HTERT RPE-1 (cell line): ENCODE data around the gene KDM6B.
"Not testable (repeated sequence)": the region's sequence is repeated elsewhere in the genome, so short reads cannot be mapped to it uniquely, and the experiment has no call there.

ENCODE experiments used
- in situ Hi-C: fragments of 300-500 bp; cut with MboI; formaldehyde crosslinking; loops from 4 replicates; pipeline ENCODE4 v1.14.3; 2020; ENCODE audit warnings: low sequenced_read_pairs

The KDM6B gene

GRCh38 chr17:7833795-7834541, at the start of gene KDM6B:
TSS of gene KDM6B (plus strand) at chr17:7834217. CDS start at chr17:7845555, 11,338 bp downstream.
- in situ Hi-C loops: no loop called here

DNA sequence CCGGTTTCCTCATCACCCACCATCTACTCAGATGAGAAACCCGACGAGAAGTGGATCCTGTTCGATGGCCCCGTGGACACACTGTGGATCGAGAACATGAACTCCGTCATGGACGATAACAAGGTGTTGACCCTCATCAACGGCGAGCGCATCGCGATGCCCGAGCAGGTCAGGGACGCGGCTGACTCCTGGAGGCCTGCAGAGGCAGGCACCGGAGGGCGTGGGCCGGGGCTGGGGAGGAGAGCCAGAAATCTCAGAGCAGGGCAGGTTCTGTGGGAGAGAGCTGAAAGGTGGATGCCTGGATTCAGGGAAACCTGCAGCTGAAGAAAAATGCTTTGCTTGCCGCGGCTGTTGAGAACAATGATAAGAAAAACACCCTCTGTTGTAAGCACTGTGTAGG, 47.2 kb upstream of the KDM6B start:
- in situ Hi-C loops: no loop called here

DNA sequence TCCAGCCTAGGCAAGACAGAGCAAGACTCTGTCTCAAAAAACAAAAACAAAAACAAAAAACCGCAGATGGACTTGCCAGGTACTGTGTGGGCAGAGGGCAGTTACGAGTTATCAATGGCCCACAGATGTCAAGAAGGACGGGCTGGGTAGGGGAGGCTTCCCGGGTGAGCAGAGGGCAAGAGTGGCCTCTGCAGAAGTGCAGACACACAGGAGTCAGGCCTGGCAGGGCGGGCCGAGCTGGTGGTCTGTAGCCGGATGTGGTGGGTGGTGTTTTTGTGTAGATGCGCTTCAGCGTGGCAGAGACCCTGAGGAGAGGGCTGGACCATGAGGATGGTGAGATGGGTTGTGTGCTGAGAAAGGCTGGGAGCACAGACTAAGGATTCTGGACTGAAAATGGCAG, 44.9 kb upstream of the KDM6B start:
- in situ Hi-C loops: no loop called here

DNA sequence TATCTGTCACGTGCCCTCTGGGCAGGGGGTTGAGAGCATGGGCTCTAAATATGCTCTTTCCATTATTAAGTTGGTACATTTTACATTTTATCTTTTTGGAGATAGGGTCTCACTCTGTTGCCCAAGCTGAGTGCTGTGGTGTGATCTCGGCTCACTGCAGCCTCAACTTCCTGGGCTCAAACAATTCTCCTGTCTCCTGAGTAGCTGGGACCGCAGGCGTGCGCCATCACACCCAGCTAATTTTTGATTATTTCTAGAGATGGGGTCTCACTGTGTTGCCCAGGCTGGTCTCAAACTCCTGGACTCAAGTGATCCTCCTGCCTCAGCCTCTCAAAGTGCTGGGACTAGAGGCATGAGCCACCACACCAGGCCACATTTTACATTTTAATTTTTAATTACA, 43.9 kb upstream of the KDM6B start:
- in situ Hi-C loops: no loop called here

- in situ Hi-C loops: no loop called here
Observed at GRCh38 chr17:7792611-7793010, 41.4 kb upstream of the KDM6B start.

- in situ Hi-C loops: no loop called here
Observed at GRCh38 chr17:7794075-7794663, 39.8 kb upstream of the KDM6B start.

GRCh38 chr17:7797976-7798375, 36.0 kb upstream of the KDM6B start:
- in situ Hi-C loops: no loop called here

GRCh38 chr17:7798839-7799238, 35.2 kb upstream of the KDM6B start:
- in situ Hi-C loops: no loop called here

GRCh38 chr17:7803981-7804380, 30.0 kb upstream of the KDM6B start:
- in situ Hi-C loops: no loop called here

- in situ Hi-C loops: no loop called here
Observed at GRCh38 chr17:7806587-7806986, 27.4 kb upstream of the KDM6B start.

GRCh38 chr17:7807206-7807605, 26.8 kb upstream of the KDM6B start:
- in situ Hi-C loops: no loop called here

DNA sequence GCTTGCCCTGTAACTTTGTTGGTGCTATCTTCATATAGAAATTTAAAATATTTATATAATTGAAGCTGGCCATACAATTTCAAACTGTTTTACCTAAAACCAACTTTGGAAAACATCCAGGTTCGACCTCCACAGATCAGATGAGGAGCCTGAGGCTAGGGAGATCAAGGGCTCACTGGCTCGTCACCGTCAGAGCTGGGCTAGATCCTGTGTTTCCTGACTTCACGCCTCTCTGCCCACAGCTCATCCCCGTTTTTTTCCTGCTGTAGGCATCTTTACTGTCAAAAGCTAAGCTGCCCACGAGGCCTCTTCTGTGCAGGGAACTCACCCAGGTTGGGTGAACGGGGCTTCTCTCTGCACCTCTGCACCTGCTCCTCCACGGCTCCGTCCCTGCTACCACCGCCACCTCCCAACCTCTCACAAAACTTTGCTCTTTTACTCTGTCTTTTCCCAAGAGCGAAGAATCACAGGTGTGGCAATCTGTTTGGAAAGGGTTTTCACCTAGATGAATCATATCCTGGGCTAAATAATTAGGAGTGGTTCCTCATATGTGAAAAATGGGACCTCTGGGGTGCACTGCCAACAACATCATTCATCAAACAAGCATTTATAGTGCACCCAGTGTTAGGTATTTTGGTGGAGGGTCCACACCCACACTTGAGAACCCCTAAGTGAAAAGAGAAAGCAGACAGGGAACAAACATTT, 24.8 kb upstream of the KDM6B start:
- in situ Hi-C loops: no loop called here

- in situ Hi-C loops: not testable (repeated sequence)
Observed at GRCh38 chr17:7809791-7810343, 24.1 kb upstream of the KDM6B start.

GRCh38 chr17:7811251-7811650, 22.8 kb upstream of the KDM6B start:
- in situ Hi-C loops: no loop called here

GRCh38 chr17:7814969-7815368, 19.0 kb upstream of the KDM6B start:
- in situ Hi-C loops: no loop called here

GRCh38 chr17:7816926-7817642, 16.9 kb upstream of the KDM6B start:
- in situ Hi-C loops: no loop called here

GRCh38 chr17:7817643-7817964, 16.4 kb upstream of the KDM6B start:
- in situ Hi-C loops: no loop called here

GRCh38 chr17:7818026-7818425, 16.0 kb upstream of the KDM6B start:
- in situ Hi-C loops: no loop called here

DNA sequence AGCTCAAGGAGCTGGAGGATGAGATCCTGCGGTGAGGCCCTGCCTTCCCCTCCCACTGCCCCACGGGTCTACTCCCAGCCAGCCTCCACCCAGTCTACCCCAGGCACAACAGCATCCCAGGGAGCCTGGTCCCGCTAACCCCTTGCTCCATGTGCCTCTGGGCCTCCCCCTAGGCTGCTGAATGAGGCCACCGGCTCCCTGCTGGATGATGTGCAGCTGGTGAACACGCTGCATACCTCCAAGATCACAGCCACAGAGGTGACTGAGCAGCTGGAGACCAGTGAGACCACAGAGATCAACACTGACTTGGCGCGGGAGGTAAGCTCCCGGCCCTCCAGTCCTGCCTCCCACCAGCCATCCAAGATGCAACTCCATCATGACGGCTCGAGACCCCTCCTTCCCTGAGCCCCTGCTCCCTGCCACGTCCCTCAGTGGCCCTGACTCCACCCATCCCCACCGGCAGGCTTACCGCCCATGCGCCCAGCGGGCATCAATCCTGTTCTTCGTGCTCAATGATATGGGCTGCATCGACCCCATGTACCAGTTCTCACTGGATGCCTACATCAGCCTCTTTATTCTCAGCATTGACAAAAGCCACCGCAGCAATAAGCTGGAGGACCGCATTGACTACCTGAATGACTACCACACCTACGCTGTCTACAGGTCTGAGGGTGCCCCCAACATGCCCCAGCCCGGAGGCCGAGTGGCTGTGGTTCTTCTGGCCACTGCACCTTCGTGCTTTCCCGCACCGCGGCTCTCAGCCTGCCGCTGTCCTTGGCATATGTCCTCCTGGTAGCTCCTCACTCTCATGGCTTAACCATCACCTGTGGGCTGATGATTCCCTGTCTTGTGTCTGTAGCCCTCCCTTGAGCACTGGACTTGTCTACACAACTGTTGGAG, 15.0 kb upstream of the KDM6B start:
- in situ Hi-C loops: no loop called here

- in situ Hi-C loops: no loop called here
Observed at GRCh38 chr17:7820231-7820630, 13.8 kb upstream of the KDM6B start.
